Hepatocyte (in vitro differentiated cells): ENCODE data around the gene ZNF446. TPM values are rescaled to one million over a fixed set of nuclear protein-coding genes. Genes with fewer than 3 reads are reported as not detected.
A peak's percentile ranks its signal among the peaks of the same experiment; 100 is the strongest.

Source experiments
- DNase-seq: peaks from one replicate; pipeline ENCODE4 v3.0.0-alpha.2; 2016; ENCODE audit warnings: low spot score
- H2AFZ ChIP-seq: fragments of 200-600 bp; sonication (generic); 2 replicates; pipeline ENCODE4 v1.6.0; 2016; ENCODE audit warnings: antibody characterized with exemption, mild to moderate bottlenecking
- H3K27ac ChIP-seq: fragments of 200-600 bp; sonication (generic); 2 replicates; pipeline ENCODE4 v1.5.1; 2016; ENCODE audit warnings: mild to moderate bottlenecking
- H3K27me3 ChIP-seq: fragments of 200-600 bp; sonication (generic); 2 replicates; pipeline ENCODE4 v1.6.1; 2016
- H3K36me3 ChIP-seq: fragments of 200-600 bp; sonication (generic); replicated peaks from 2 replicates; pipeline ENCODE4 v1.5.1; 2016; ENCODE audit warnings: low read depth; ENCODE audit not compliant: insufficient read depth
- H3K4me1 ChIP-seq: fragments of 200-600 bp; sonication (generic); 2 replicates; pipeline ENCODE4 v1.5.1; 2016; ENCODE audit warnings: mild to moderate bottlenecking, moderate library complexity; ENCODE audit not compliant: insufficient read depth
- H3K4me2 ChIP-seq: fragments of 200-600 bp; sonication (generic); 2 replicates; pipeline ENCODE4 v1.6.0; 2016
- H3K4me3 ChIP-seq: fragments of 200-600 bp; sonication (generic); 2 replicates; pipeline ENCODE4 v1.5.1; 2016; ENCODE audit warnings: mild to moderate bottlenecking
- H3K79me2 ChIP-seq: fragments of 200-600 bp; sonication (generic); 2 replicates; pipeline ENCODE4 v1.6.0; 2017; ENCODE audit warnings: mild to moderate bottlenecking
- H3K9me2 ChIP-seq: fragments of 200-600 bp; sonication (generic); replicated peaks from 2 replicates; pipeline ENCODE4 v1.6.0; 2017; ENCODE audit warnings: mild to moderate bottlenecking; ENCODE audit not compliant: insufficient read depth
- H3K9me3 ChIP-seq: fragments of 200-600 bp; sonication (generic); 2 replicates; pipeline ENCODE4 v1.5.1; 2016; ENCODE audit warnings: low read depth, mild to moderate bottlenecking
- H4K20me1 ChIP-seq: fragments of 200-600 bp; sonication (generic); 2 replicates; pipeline ENCODE4 v1.6.0; 2016; ENCODE audit warnings: mild to moderate bottlenecking; ENCODE audit not compliant: insufficient read depth, poor library complexity, severe bottlenecking
- CTCF ChIP-seq: fragments of 200-600 bp; sonication (generic); IDR thresholded peaks from 2 replicates; pipeline ENCODE4 v1.5.1; 2016; ENCODE audit warnings: antibody characterized with exemption, mild to moderate bottlenecking; ENCODE audit not compliant: poor library complexity
- EZH2 ChIP-seq: fragments of 200-600 bp; sonication (generic); IDR thresholded peaks from 2 replicates; pipeline ENCODE4 v1.6.1; 2016; ENCODE audit warnings: antibody characterized with exemption, mild to moderate bottlenecking, borderline replicate concordance
- EZH2phosphoT487 ChIP-seq: fragments of 200-600 bp; sonication (generic); IDR thresholded peaks from one replicate; pipeline ENCODE4 v1.6.1; 2018; ENCODE audit warnings: antibody characterized with exemption, mild to moderate bottlenecking, low read depth, moderate library complexity; ENCODE audit not compliant: unreplicated experiment, severe bottlenecking
- WGBS: methylation state at CpG from one replicate; pipeline ENCODE4 v1.1.6; 2016; ENCODE audit warnings: low lambda C conversion rate; ENCODE audit errors: missing lambda C conversion rate; 5-methylcytosine and 5-hydroxymethylcytosine counted together
- polyA plus RNA-seq: library from polyadenylated mRNA; unstranded; fragments of >200 nt; fragmentation: Nextera tagmentation; extraction: Ambion mirVana; gene quantifications from 2 replicates; pipeline ENCODE4 v1.2.1, GENCODE V29; 2016
- total RNA-seq: library from RNA; depleted of rRNA; stranded (reverse); fragments of >200 nt; gene quantifications from 2 replicates; pipeline ENCODE4 v1.2.3, GENCODE V29; 2014

Gene ZNF446
- total and polyA plus RNA-seq, 2 experiments from 2014 or later, result 13.8 to 20.5 TPM

- Histone ChIP-seq H3K4me2 (peak overlapping the region; percentile 82), H2AFZ (peak overlapping the region; percentile 84), H4K20me1 (peaks cover 6% of the 10 kb centered on the region), H3K9me3 (no peaks in the 10 kb centered on the region), H3K4me1 (no peaks in the 10 kb centered on the region), H3K36me3 (no peaks in the 10 kb centered on the region), H3K4me3 (peak overlapping the region; percentile 38), H3K27ac (no peak overlapping the region), H3K27me3 (no peaks in the 10 kb centered on the region), H3K9me2 (no peaks in the 10 kb centered on the region), H3K79me2 (peaks cover 18% of the 10 kb centered on the region)
- DNase-seq, result no peak
- 39% methylated on average over 20 of the region's 20 CpGs for WGBS
- no peak for TF ChIP-seq CTCF
- TF ChIP-seq EZH2phosphoT487, result no peak
- no peak for TF ChIP-seq EZH2
Observed at GRCh38 chr19:58466089-58466759, 9.9 kb upstream of the ZNF446 start.

- Histone ChIP-seq H3K4me3 (peak within 1 kb of the TSS; percentile 38), H3K27me3 (no peaks in the 10 kb centered on the region), H3K4me2 (peak within 1 kb of the TSS; percentile 86), H3K27ac (peak within 1 kb of the TSS; percentile 81), H3K9me2 (no peaks in the 10 kb centered on the region), H3K4me1 (no peaks in the 10 kb centered on the region), H3K36me3 (no peaks in the 10 kb centered on the region), H2AFZ (peak within 1 kb of the TSS; percentile 84), H4K20me1 (peaks cover 6% of the 10 kb centered on the region), H3K79me2 (peaks cover 18% of the 10 kb centered on the region), H3K9me3 (no peaks in the 10 kb centered on the region)
- DNase-seq, result peak; percentile 100
- TF ChIP-seq EZH2 (no peak), CTCF (no peak), EZH2phosphoT487 (no peak)
- under 1% methylated on average over 84 of the region's 92 CpGs for WGBS
Observed at GRCh38 chr19:58466760-58467589, 9.2 kb upstream of the ZNF446 start, which contains the start of gene ZNF324. Gene ZNF324 (plus strand): TSS chr19:58467080. CDS start chr19:58469186, 2,106 bp downstream.

DNA sequence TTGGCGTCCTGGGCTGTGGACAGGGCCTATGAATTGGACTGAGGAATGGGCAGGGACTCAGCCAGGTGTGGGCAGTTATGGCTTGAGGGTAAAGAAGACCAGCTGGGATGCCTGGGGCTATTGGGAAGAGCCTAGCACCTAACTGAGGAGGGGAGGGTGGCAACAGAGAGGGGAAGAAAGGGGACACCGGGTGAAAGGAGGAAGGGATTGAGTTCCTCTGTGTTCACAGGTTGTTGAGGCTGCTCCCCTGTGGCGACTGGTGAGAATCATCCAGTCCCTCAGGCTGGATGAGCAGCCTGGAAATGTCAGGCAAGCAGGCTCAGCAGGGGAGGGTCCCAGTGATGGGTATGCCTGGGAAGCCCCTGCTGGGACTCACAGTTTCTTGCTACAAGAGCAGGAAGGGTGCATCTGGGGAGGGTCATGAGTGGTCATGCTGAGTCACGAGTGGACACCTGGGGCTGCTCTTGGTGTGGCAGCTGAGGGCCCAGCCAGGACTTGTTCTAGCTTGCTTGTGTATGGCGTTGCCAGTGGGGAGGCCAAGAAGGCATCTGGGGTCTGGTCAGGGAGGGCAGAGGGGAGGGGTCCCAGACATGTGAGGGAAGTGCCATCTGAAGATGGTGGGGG is 7.8 kb upstream of the ZNF446 start:
- Histone ChIP-seq H3K9me2 (no peaks in the 10 kb centered on the region), H3K4me2 (peak overlapping the region; percentile 86), H3K27ac (no peak overlapping the region), H2AFZ (no peak overlapping the region), H3K79me2 (peaks cover 18% of the 10 kb centered on the region), H3K9me3 (no peaks in the 10 kb centered on the region), H3K36me3 (no peaks in the 10 kb centered on the region), H3K4me3 (no peak overlapping the region), H3K4me1 (no peaks in the 10 kb centered on the region), H3K27me3 (no peaks in the 10 kb centered on the region), H4K20me1 (peaks cover 6% of the 10 kb centered on the region)
- WGBS, result 73% methylated on average over 5 of the region's 5 CpGs
- no peak for DNase-seq
- no peak for TF ChIP-seq EZH2phosphoT487
- TF ChIP-seq EZH2, result no peak
- no peak for TF ChIP-seq CTCF
